GM06990 (cell line): ENCODE results near the gene OVAAL.
"Not testable (repeated sequence)": the region's sequence is repeated elsewhere in the genome, so short reads cannot be mapped to it uniquely, and the experiment has no call there.

Experiments used
- DNase-seq: peaks from one replicate; pipeline ENCODE4 v3.0.0-alpha.2; 2011; ENCODE audit not compliant: insufficient read length; ENCODE audit errors: extremely low read depth
- H3K27me3 ChIP-seq: replicated peaks from 2 replicates; pipeline ENCODE4 v1.6.0; 2011; ENCODE audit warnings: low read length; ENCODE audit not compliant: control insufficient read depth, insufficient read depth
- H3K36me3 ChIP-seq: 2 replicates; pipeline ENCODE4 v1.5.1; 2011; ENCODE audit warnings: low read length; ENCODE audit not compliant: control insufficient read depth, insufficient read depth
- H3K4me3 ChIP-seq: replicated peaks from 2 replicates; pipeline ENCODE4 v1.5.1; 2011; ENCODE audit warnings: low read depth, mild to moderate bottlenecking, control low read depth, low read length
- TF ChIP-seq, protein P1 (sequence below): IDR thresholded peaks from 2 replicates; pipeline ENCODE4 v1.5.1; 2011; ENCODE audit warnings: low read length, control low read depth, mild to moderate bottlenecking, inconsistent platforms; ENCODE audit not compliant: insufficient read depth, poor library complexity, severe bottlenecking

Gene OVAAL

DNA sequence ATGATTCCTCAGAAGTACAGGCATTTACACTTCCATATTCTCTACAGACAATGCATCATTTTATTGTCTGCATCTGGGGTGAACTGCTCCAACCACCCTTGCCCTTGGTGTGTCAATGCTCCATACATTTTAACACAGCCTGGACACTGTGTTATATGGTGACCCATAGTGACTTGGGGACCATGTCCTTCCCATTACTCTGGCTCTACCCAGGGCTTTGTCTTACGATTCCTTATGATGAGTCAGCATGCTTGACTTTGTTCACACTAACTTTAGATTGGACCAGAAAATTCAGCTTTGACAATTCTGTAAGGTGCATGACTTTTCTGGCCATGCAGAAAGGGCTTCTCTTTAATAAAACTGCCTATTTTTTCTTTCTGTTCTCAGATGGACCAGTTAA, 6.8 kb upstream of the OVAAL start:
- TF ChIP-seq, protein P1, sequence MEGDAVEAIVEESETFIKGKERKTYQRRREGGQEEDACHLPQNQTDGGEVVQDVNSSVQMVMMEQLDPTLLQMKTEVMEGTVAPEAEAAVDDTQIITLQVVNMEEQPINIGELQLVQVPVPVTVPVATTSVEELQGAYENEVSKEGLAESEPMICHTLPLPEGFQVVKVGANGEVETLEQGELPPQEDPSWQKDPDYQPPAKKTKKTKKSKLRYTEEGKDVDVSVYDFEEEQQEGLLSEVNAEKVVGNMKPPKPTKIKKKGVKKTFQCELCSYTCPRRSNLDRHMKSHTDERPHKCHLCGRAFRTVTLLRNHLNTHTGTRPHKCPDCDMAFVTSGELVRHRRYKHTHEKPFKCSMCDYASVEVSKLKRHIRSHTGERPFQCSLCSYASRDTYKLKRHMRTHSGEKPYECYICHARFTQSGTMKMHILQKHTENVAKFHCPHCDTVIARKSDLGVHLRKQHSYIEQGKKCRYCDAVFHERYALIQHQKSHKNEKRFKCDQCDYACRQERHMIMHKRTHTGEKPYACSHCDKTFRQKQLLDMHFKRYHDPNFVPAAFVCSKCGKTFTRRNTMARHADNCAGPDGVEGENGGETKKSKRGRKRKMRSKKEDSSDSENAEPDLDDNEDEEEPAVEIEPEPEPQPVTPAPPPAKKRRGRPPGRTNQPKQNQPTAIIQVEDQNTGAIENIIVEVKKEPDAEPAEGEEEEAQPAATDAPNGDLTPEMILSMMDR: no peak
- DNase-seq: no peak
- Histone ChIP-seq H3K36me3 (no peaks in the 10 kb centered on the region), H3K27me3 (no peaks in the 10 kb centered on the region), H3K4me3 (no peak overlapping the region)

GRCh38 chr1:180553046-180553445, 5.7 kb upstream of the OVAAL start:
- H3K36me3 ChIP-seq, DNase-seq, H3K4me3 ChIP-seq, H3K27me3 ChIP-seq: not testable (repeated sequence)

GRCh38 chr1:180555411-180555810, 3.4 kb upstream of the OVAAL start:
- no peak overlapping the region for H3K4me3 ChIP-seq
- TF ChIP-seq, protein P1: no peak
- H3K27me3 ChIP-seq: no peaks in the 10 kb centered on the region
- DNase-seq: no peak
- no peaks in the 10 kb centered on the region for H3K36me3 ChIP-seq

DNA sequence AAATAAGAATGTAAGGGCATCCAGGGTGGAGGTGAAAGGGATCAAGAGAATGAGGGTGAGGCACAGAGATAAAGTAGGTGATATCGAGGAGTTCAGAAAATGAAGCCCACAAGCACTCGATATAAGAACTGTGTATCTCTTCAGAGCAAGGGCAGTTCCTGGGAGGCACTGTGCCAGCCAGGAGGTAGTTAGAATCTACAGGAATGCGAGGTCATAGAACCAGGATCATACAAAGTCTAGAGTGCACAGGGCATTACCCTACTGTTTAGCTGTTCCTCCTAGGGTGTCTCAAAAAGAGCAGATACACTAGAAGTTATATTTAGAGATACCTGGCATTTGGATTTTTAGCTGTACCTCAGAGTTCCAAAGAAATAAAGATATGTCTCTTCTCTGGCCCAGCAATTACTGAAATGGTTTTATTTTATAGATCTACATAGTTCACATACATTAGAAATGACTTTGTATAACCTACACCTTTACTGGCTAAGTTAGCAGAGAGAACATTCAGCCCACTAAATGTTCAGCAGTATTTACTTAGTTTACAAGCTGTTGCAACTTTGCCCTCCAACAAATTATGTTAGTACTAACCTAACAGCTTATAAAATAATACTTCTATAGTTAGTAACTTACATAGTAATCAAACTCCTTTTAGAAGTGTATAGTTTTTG, 1.6 kb downstream of the OVAAL start:
- no peak overlapping the region for H3K4me3 ChIP-seq
- TF ChIP-seq, protein P1: no peak
- H3K36me3 ChIP-seq: no peaks in the 10 kb centered on the region
- H3K27me3 ChIP-seq: no peaks in the 10 kb centered on the region; the same call in 1 of the 2 replicates
- DNase-seq: no peak

DNA sequence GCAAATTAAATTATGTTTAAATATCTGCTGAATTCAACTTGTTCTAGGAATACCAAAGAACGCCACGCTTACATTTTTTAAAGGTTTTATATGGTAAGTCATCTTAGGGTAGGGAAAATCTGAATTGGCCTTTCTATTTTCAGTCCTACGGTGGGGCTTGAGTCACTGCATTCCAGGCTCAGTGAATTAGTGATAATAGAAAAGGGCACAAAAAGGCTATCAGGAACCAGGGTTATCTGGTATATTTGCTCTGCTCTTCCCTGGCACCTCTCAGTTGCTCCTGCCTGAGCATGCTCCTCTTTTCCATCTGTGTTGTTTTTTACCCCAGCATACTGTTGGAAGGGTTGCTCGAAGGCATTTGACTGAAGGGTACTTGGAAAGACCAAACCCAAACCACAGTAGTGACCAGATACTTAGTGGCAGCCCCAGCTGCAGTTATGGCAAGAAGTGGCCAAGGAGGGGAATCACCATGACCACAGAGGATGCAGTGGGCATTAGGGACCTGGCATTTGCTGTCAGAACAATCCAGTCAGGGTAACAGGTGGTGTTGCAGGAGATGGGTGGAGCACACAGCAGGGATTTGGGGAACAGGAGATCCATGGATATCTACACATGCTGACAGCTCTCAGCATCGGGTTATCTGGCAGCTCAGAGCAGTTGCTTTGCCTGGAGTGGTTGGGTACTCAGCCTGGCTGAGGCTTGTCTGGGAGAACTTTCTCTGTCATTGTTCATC, 2.3 kb downstream of the OVAAL start:
- Histone ChIP-seq H3K27me3 (no peaks in the 10 kb centered on the region; the same call in 1 of the 2 replicates), H3K4me3 (no peak overlapping the region), H3K36me3 (no peaks in the 10 kb centered on the region)
- TF ChIP-seq, protein P1: no peak
- DNase-seq: no peak

DNA sequence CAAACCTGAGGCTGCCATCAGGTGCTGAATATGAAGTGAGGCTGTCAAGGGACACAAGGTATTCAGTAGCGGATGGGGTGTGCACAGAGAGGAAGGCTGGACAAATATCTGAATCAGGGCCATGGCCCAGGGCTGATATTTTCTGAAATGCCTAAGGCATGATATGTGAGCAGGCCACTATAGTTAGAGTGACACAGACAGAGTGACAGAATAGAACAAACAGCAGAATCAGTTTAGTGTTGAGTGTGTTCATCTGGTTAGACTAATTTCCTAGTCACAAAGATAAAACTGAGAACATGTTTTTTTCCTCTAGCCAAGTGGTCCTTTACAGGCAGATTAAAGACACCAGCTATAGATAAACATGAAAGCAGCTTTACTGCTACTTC, 3.9 kb downstream of the OVAAL start:
- no peak for DNase-seq
- H3K4me3 ChIP-seq: no peak overlapping the region
- H3K27me3 ChIP-seq: no peaks in the 10 kb centered on the region; the same call in none of the 2 replicates
- TF ChIP-seq, protein P1: no peak
- no peaks in the 10 kb centered on the region for H3K36me3 ChIP-seq
